Upper lobe of left lung (tissue), 6 donors: ENCODE results near the gene CLIP4. TPM values are rescaled to one million over a fixed set of nuclear protein-coding genes. Genes with fewer than 3 reads are reported as not detected.
"Not testable (repeated sequence)": the region's sequence is repeated elsewhere in the genome, so short reads cannot be mapped to it uniquely, and the experiment has no call there.

Experiments used
- ATAC-seq, 2 donors: fragments of 200-7000 bp; cut with Tn5 transposase; one replicate each; pipeline ENCODE4 v1.9.1; 2022; ENCODE audit warnings: mild to moderate bottlenecking in 2 of 2, moderate library complexity in 2 of 2; ENCODE audit not compliant: low FRiP score in 2 of 2
- DNase-seq, 2 donors: peaks; one replicate each; pipeline ENCODE4 v3.0.0-alpha.2; 2019 to 2020
- H3K27ac ChIP-seq, 4 donors: fragments of 200-600 bp; sonication (generic); one replicate each; pipeline ENCODE4 v1.5.1; 2016 to 2019
- H3K27me3 ChIP-seq, 4 donors: fragments of 200-600 bp; sonication (generic); one replicate each; pipeline ENCODE4 v1.5.1; 2017 to 2019
- H3K36me3 ChIP-seq, 4 donors: fragments of 200-600 bp; sonication (generic); one replicate each; pipeline ENCODE4 v1.5.1; 2016 to 2019
- H3K4me1 ChIP-seq, 4 donors: fragments of 200-600 bp; sonication (generic); one replicate each; pipeline ENCODE4 v1.5.1; 2018 to 2019
- H3K4me3 ChIP-seq, 4 donors: fragments of 200-600 bp; sonication (generic); one replicate each; pipeline ENCODE4 v1.5.1; 2017 to 2019; ENCODE audit warnings: mild to moderate bottlenecking in 2 of 4, moderate library complexity in 1 of 4
- H3K9me3 ChIP-seq, 4 donors: fragments of 200-600 bp; sonication (generic); one replicate each; pipeline ENCODE4 v1.5.1; 2018 to 2019
- CTCF ChIP-seq, 6 experiments: fragments of 450-650 bp in 4 of 6; fragments of 200-600 bp in 2 of 6; sonication (generic) in 2 of 6; IDR thresholded peaks; one replicate each; pipeline ENCODE4 v1.5.1; 2016 to 2019; ENCODE audit warnings: antibody characterized with exemption in 6 of 6
- EP300 ChIP-seq, 4 donors: sonication (generic); formaldehyde crosslinking; IDR thresholded peaks; one replicate each; pipeline ENCODE4 v1.5.1; 2017; ENCODE audit warnings: antibody characterized with exemption in 4 of 4, control low read depth in 2 of 4
- POLR2A ChIP-seq, 4 donors: fragments of 450-650 bp; IDR thresholded peaks; one replicate each; pipeline ENCODE4 v1.5.1; 2016 to 2017; ENCODE audit warnings: antibody characterized with exemption in 4 of 4, mild to moderate bottlenecking in 2 of 4
- POLR2AphosphoS5 ChIP-seq, 2 donors: sonication (generic); formaldehyde crosslinking; IDR thresholded peaks; one replicate each; pipeline ENCODE4 v1.5.1; 2017; ENCODE audit warnings: antibody characterized with exemption in 2 of 2
- WGBS, 2 donors: methylation state at CpG; one replicate each; pipeline ENCODE4 v1.1.5; 2017 to 2018; 5-methylcytosine and 5-hydroxymethylcytosine counted together
- total RNA-seq, 6 donors: library from RNA; depleted of rRNA in 4 of 6; stranded (reverse); fragments of >200 nt in 4 of 6; gene quantifications; one replicate each; pipeline versions ENCODE4 v1.1.0 to v1.2.1, GENCODE V29; 2016 to 2021
- donor health status: DM: no; HTN: no; CAD: no; lungs with moderate emphysema.
- donor health status: DM: no; HTN: yes; CAD: no; lungs with severe emphysema.

CLIP4 gene
- total RNA-seq, 6 donors from 2014 or later, result 46.0 to 104 (median 69.5) TPM

DNA sequence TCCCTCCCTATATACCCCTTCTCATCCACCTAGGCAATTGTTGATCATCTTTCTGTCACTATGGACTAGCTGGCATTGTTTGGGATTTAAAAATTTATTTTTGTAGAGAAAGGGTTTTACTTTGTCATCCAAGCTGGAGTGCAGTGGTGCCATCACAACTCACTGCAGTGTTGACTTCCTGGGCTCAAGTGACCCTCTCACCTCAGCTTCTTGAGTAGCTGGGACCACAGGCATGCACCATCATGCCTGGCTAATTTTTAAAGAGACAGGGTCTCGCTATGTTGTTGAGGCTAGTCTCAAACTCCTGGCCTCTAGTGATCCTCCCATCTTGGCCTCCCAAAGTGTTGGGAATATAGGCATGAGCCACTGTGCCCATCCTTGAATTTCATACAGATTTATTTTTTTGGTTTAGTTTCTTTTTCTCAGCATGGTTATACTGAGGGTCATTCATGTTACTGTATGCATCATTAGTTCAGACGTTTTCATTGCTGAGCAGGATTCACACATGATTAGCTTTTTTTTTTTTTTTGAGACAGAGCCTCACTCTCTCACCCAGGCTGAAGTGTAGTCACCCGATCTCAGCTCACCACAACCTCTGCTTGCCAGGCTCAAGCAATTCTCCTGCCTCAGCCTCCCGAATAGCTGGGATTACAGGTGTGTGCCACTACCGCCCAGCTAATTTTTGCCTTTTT, 32.3 kb upstream of the CLIP4 start:
- DNase-seq (no peak), ATAC-seq (no peak)
- H3K4me3 ChIP-seq, result no peak overlapping the region
- peaks cover 0 to 5% (median 0%) of the 10 kb centered on the region in 4 donors for H3K4me1 ChIP-seq
- TF ChIP-seq CTCF (IDR thresholded peaks at IDR 0.05), result no peak
- TF ChIP-seq POLR2A (IDR thresholded peaks at IDR 0.05), result no peak
- TF ChIP-seq EP300 (IDR thresholded peaks at IDR 0.05), result no peak
- TF ChIP-seq POLR2AphosphoS5 (IDR thresholded peaks at IDR 0.05), result no peak
- 83 to 86% methylated on average over 5 of the region's 5 CpGs for WGBS, 2 donors
- H3K27me3 ChIP-seq, result no peaks in the 10 kb centered on the region
- H3K9me3 ChIP-seq, result peaks cover 0 to 16% (median 10%) of the 10 kb centered on the region in 4 donors
- H3K36me3 ChIP-seq, result no peaks in the 10 kb centered on the region
- H3K27ac ChIP-seq, result no peak overlapping the region

DNA sequence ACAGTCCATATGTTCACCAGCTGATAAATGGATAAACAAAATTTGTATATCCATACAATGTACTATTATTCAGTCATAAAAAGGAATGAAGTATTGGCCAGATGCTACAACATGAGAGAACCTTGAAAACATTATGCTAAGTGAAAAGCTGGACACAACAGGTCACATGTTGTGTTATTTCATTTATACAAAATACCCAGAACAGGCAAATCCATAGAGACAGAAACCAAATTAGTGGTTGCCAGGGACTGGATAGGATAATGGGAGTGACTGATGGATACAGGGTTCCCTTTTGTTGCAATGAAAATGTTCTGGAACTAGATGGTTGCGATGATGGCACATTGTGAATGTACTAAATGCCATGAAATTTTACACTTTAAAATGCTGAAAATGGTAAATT, 30.7 kb upstream of the CLIP4 start:
- no peak for DNase-seq
- Histone ChIP-seq H3K9me3 (peaks cover 0 to 12% (median 8%) of the 10 kb centered on the region in 4 donors), H3K27me3 (no peaks in the 10 kb centered on the region), H3K36me3 (no peaks in the 10 kb centered on the region), H3K4me3 (no peak overlapping the region), H3K4me1 (peaks cover 0 to 5% (median 0%) of the 10 kb centered on the region in 4 donors), H3K27ac (no peak overlapping the region)
- 93% methylated on average over 1 of the region's 1 CpG for WGBS, 2 donors
- TF ChIP-seq CTCF (IDR thresholded peaks at IDR 0.05) (no peak), POLR2AphosphoS5 (IDR thresholded peaks at IDR 0.05) (no peak), EP300 (IDR thresholded peaks at IDR 0.05) (no peak), POLR2A (IDR thresholded peaks at IDR 0.05) (no peak)
- no peak for ATAC-seq

DNA sequence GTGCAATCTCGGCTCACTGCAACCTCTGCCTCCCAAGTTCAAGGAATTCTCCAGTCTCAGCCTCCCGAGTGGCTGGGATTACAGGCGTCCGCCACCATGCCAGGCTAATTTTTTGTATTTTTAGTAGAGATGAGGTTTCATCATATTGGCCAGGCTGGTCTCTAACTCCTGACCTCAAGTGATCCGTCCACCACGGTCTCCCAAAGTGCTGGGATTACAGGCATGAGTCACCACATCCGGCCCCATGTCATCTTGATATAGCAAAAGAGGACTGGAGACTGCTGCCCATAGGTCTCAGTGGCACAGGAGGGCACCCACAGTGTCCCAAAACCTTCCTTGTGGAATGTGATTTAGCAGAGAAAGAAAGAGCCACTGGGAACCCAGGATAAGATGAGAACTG, 24.9 kb upstream of the CLIP4 start:
- H3K4me3 ChIP-seq, H3K27me3 ChIP-seq, H3K36me3 ChIP-seq, ATAC-seq, DNase-seq, H3K4me1 ChIP-seq, H3K9me3 ChIP-seq, H3K27ac ChIP-seq: not testable (repeated sequence)
- 85 to 92% methylated on average over 7 of the region's 7 CpGs for WGBS, 2 donors

DNA sequence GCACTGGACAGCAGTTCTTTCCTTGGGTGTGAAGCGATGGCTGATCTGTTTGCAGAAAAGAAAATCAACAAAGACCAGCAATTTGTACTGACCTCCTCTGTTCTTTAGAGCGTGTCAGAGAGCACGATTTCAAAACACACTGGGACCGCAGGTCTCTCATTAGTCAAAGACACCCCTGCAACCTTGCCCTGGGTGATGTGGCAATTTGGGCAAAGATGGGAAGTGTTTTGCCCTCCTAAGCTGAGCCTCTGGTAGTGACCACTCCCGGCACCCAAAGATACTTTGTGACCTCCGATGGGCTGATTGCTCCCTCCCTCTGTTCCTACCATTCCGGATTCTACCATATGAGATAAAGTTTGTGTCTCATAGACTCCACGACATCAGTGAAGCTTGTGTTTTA, 18.2 kb upstream of the CLIP4 start:
- Histone ChIP-seq H3K9me3 (no peaks in the 10 kb centered on the region), H3K27ac (no peak overlapping the region), H3K4me1 (no peaks in the 10 kb centered on the region), H3K36me3 (no peaks in the 10 kb centered on the region), H3K4me3 (no peak overlapping the region), H3K27me3 (no peaks in the 10 kb centered on the region)
- WGBS, 2 donors, result 73 to 76% methylated on average over 8 of the region's 8 CpGs
- no peak for TF ChIP-seq EP300 (IDR thresholded peaks at IDR 0.05)
- no peak for TF ChIP-seq POLR2AphosphoS5 (IDR thresholded peaks at IDR 0.05)
- TF ChIP-seq POLR2A (IDR thresholded peaks at IDR 0.05), result no peak
- no peak for TF ChIP-seq CTCF (IDR thresholded peaks at IDR 0.05)
- ATAC-seq (no peak), DNase-seq (no peak)

- TF ChIP-seq POLR2AphosphoS5 (IDR thresholded peaks at IDR 0.05), result no peak
- no peak for TF ChIP-seq CTCF (IDR thresholded peaks at IDR 0.05)
- TF ChIP-seq POLR2A (IDR thresholded peaks at IDR 0.05), result no peak
- TF ChIP-seq EP300 (IDR thresholded peaks at IDR 0.05), result no peak
- Histone ChIP-seq H3K27me3 (no peaks in the 10 kb centered on the region), H3K4me3 (no peak overlapping the region), H3K4me1 (no peaks in the 10 kb centered on the region), H3K9me3 (no peaks in the 10 kb centered on the region), H3K36me3 (no peaks in the 10 kb centered on the region), H3K27ac (no peak overlapping the region)
- WGBS, 2 donors, result 71 to 77% methylated on average over 6 of the region's 6 CpGs
- DNase-seq (no peak), ATAC-seq (no peak)
These were observed 17.6 kb upstream of the CLIP4 start for GRCh38 chr2:29097569-29097968.
